Measurements from ENCODE around the gene FLOT1. TPM values are rescaled to one million over a fixed set of nuclear protein-coding genes. Genes with fewer than 3 reads are reported as not detected.
A peak's percentile ranks its signal among the peaks of the same experiment; 100 is the strongest.
"Not testable (repeated sequence)": the region's sequence is repeated elsewhere in the genome, so short reads cannot be mapped to it uniquely, and the experiment has no call there.

Gene FLOT1
- total RNA-seq, 1 experiment from 2014 or later, result 243 TPM

DNA sequence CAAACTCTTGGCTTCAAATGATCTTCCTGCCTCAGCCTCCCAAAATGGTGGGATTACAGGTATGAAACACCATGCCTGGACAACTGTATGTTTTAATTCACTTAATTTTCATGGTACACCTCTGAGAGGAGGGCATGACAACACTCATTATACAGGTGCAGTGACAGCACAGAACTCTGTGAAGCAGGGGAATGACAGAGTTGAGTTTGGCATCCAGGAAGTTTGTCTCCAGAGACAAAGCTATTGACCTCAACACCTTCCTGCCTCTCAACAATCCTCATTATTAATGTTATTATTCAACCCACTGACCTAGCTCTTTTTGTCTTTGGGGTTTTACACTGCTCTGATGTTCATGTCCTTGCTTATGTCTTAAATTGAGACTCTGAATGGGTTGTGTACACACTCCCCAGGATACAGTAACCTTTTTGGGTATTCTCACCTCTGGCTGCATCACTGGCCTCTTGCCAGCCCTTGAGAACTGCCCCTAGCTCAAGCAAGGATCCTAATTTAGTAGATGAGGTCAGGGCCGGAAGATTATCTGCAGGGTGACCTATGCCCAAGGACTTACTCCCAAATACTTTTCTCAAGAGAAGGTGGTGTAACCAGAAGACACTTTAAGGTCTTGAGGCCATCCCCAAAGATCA lies 14.9 kb upstream of the FLOT1 start:
- DNase-seq, result no peak

GRCh38 chr6:30756405-30757003 lies 14.0 kb upstream of the FLOT1 start:
- H3K4me3 Mint-ChIP-seq (ENCODE audit: low read depth, unreplicated experiment); DNase-seq; intact Hi-C loops (cut with micrococcal nuclease; ENCODE audit: unreplicated experiment); BruUV-seq (replicated peaks); H3K9me3 Mint-ChIP-seq (ENCODE audit: low read depth, unreplicated experiment); H3K27me3 Mint-ChIP-seq (ENCODE audit: unreplicated experiment): not testable (repeated sequence)
- H3K36me3 Mint-ChIP-seq (ENCODE audit: insufficient read depth, unreplicated experiment), result peaks cover 25% of the 10 kb centered on the region
- H3K4me1 Mint-ChIP-seq (ENCODE audit: low read depth, unreplicated experiment), result peaks cover 47% of the 10 kb centered on the region
- peak overlapping the region; percentile 60 for H3K27ac Mint-ChIP-seq (ENCODE audit: unreplicated experiment)
- CTCF ChIA-PET, result interaction anchor here (1.3 to 1.9 kb wide), 2 partner anchors 25 kb away, joined by 3 to 4 read pairs; no protein-coding TSS in a partner anchor

More for the DNA sequence above, 14.9 kb upstream of the FLOT1 start:
- Mint-ChIP-seq H3K27me3 (ENCODE audit: unreplicated experiment) (no peaks in the 10 kb centered on the region), H3K4me3 (ENCODE audit: low read depth, unreplicated experiment) (no peak overlapping the region), H3K27ac (ENCODE audit: unreplicated experiment) (peak overlapping the region; percentile 60), H3K9me3 (ENCODE audit: low read depth, unreplicated experiment) (no peaks in the 10 kb centered on the region), H3K4me1 (ENCODE audit: low read depth, unreplicated experiment) (peaks cover 39% of the 10 kb centered on the region), H3K36me3 (ENCODE audit: insufficient read depth, unreplicated experiment) (peaks cover 17% of the 10 kb centered on the region)
- no TSS peak for BruUV-seq (replicated peaks)
- TF ChIP-seq CTCF (IDR thresholded peaks at IDR 0.05; ENCODE audit: unreplicated experiment), result no peak
- intact Hi-C loops (cut with micrococcal nuclease; ENCODE audit: unreplicated experiment), result no loop called here
- CTCF ChIA-PET, result interaction anchor here (0.9 to 1.3 kb wide), 2 partner anchors 25 to 125 kb away, joined by 3 to 4 read pairs; no protein-coding TSS in a partner anchor

DNA sequence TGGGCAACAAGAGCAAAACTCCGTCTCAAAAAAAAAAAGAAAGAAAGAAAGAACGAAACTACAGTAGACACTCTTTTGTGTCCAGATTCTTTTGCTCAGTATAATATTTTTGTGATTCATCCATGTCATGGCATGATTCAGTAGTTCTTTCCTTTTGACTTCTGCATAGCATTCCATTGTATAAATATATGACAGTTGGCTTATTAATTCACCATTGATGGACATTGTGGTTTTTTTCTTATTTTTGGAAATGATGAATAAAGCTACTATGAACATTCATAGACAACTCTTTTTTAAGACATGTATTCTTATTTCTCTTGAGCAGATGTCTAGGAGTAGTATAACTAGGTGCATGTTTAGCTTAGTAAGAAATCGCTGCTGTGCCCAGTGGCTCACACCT lies 12.1 kb upstream of the FLOT1 start:
- DNase-seq, result no peak
- Mint-ChIP-seq H3K27ac (ENCODE audit: unreplicated experiment) (peak overlapping the region; percentile 95), H3K4me3 (ENCODE audit: low read depth, unreplicated experiment) (no peak overlapping the region), H3K36me3 (ENCODE audit: insufficient read depth, unreplicated experiment) (peaks cover 35% of the 10 kb centered on the region), H3K9me3 (ENCODE audit: low read depth, unreplicated experiment) (no peaks in the 10 kb centered on the region), H3K27me3 (ENCODE audit: unreplicated experiment) (no peaks in the 10 kb centered on the region), H3K4me1 (ENCODE audit: low read depth, unreplicated experiment) (peaks cover 51% of the 10 kb centered on the region)
- intact Hi-C loops (cut with micrococcal nuclease; ENCODE audit: unreplicated experiment), result no loop called here
- CTCF ChIA-PET, result interaction anchor here (1.1 to 1.9 kb wide), 2 partner anchors 15 to 27 kb away, joined by 3 to 5 read pairs; no protein-coding TSS in a partner anchor
- TF ChIP-seq CTCF (IDR thresholded peaks at IDR 0.05; ENCODE audit: unreplicated experiment), result no peak
- BruUV-seq (replicated peaks), result no TSS peak

DNA sequence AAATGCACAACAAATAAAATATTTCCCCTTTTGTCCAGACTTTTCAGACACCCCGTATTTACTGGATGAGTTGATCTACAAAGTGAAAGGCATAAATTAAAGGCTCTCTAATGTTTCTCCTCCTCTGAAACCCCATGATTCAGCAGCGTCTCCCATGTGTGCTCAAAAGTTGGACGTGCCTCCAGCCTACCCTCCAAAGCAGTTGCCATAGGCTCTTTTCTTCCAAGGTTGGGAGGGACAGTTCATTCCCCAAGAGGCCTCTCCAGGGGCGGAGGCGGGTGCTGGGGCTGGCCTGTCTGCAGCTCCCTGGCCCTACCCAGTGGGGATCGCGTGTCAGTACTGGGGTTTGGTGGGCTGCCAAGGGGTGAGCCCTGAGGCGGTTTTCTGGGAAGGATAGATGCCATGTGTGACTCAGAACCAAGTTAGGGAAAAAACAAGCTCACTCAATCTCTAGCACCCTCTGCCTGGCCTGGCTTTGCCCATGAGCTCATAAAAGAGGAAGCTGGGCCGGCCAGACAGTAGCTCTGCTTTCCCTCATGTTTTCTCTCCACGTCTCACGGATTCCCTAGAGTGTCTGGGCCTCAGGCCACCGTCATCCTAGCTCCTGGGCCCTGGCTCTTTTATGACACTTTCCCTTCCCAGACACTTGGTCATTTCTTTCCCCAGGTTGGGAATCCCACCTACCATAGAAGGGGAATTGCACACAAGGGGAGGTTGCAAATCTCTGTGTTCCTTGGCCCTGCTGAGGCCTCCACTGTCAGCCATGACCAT lies 9.9 kb upstream of the FLOT1 start:
- no TSS peak for BruUV-seq (replicated peaks)
- Mint-ChIP-seq H3K9me3 (ENCODE audit: low read depth, unreplicated experiment) (no peaks in the 10 kb centered on the region), H3K27ac (ENCODE audit: unreplicated experiment) (peak overlapping the region; percentile 95), H3K4me1 (ENCODE audit: low read depth, unreplicated experiment) (peaks cover 56% of the 10 kb centered on the region), H3K36me3 (ENCODE audit: insufficient read depth, unreplicated experiment) (peaks cover 53% of the 10 kb centered on the region), H3K4me3 (ENCODE audit: low read depth, unreplicated experiment) (peak overlapping the region; percentile 25), H3K27me3 (ENCODE audit: unreplicated experiment) (no peaks in the 10 kb centered on the region)
- CTCF ChIA-PET, result interaction anchor here (0.6 to 2.0 kb wide), 22 partner anchors 8 to 335 kb away, joined by 3 to 36 read pairs (median 5); partner anchors contain the start of genes DDR1, FLOT1, IER3 and MDC1
- intact Hi-C loops (cut with micrococcal nuclease; ENCODE audit: unreplicated experiment), result loop anchor here (1.0 kb wide), 1 partner anchor 11 kb away; no protein-coding TSS in a partner anchor
- no peak for TF ChIP-seq CTCF (IDR thresholded peaks at IDR 0.05; ENCODE audit: unreplicated experiment)
- DNase-seq, result peak; percentile 100

Measured in Calu3 (cell line).